ENCODE measurements around the gene RPP25.

The RPP25 gene, protein sequence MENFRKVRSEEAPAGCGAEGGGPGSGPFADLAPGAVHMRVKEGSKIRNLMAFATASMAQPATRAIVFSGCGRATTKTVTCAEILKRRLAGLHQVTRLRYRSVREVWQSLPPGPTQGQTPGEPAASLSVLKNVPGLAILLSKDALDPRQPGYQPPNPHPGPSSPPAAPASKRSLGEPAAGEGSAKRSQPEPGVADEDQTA

DNA sequence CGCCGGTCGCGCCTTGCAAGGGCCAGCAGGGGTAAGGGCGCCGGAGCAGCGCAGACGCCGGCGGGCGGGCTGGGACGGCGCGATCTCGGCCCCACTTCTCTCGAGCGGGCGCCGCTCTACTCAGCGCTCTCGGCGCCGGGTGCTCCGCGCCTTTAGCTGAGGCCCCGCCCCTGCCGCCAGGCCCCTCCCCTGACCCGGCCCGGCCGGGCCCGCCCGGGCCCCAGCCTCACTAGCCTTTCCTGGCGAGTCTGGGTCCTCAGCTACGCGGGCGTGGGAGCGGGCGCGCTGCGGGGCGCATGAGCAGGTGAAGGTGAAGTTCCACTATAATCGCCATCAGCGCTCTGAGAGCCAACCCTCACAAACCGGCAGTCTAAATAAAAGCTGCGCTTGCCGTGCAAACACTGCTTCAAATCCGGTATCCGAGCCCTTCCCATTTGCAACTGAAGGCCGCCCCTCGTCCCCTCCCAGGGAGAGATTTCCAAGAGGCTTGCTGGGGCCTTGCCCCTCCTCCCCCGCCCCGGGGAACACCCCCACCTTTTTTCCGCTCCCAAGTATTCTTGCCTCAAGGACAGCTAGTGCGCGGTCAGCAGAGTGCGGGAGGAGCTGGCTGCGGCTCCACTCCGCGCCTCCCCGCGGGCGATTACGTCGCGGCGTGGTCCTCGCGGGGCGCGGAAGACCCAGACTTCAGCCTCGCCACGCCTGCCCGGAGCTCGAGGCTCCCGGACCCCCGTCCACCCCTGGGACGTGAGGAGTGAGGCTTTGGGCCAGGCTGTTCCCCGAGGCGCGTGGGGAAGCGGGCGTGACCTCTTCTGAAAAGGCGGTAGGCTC, at the start of gene RPP25:
Gene RPP25, minus strand, starts transcription at position 125 of the 828 bp plus-strand sequence. CDS start 189 bp downstream, outside the sequence.
- DNase-seq, result peak; percentile 63 to 71

GRCh38 chr15:75002398-75002797, 45.8 kb upstream of the RPP25 start:
- DNase-seq, result no peak

GRCh38 chr15:75001310-75001709, 44.7 kb upstream of the RPP25 start:
- DNase-seq, result no peak

DNA sequence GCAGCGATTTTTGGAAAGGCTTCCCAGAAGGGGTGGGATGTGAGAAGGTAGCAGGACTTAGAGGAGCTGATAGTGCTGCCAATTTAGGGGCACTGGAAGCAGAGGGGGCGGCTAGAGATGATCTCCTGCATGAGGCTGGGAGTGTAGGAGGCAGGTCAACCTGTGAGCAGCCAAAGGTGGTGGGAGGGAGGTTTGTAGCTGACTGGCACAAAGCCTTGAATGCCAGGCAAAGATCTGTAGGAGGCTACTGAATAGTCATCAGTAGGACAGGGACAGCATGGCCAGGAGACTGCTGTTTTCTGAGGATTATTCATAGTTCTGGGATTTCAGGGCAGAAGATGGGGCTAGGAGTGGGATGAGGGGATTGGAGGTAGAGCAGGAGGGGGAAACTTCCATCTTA, 41.0 kb upstream of the RPP25 start:
- DNase-seq, result no peak

DNA sequence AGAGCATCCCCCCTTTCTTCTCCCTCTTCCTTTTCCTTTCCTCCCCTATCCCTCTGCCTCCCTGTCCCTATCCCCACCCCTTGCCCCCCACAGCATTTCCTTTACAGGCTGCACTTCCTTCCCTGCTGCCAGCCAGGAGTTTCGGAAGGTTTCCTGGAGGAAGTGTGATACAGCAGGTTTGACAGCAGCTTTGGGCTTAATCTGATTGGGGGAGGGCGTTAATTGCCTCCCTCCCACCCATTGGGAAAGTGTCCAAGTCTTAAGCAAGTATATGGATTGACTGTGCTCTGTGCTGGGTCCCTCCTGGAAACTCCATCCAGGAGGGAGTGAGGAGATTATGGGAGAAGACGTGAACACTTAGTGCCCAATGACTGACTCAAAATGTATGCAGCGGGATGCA, 40.6 kb upstream of the RPP25 start:
- no peak for DNase-seq

DNA sequence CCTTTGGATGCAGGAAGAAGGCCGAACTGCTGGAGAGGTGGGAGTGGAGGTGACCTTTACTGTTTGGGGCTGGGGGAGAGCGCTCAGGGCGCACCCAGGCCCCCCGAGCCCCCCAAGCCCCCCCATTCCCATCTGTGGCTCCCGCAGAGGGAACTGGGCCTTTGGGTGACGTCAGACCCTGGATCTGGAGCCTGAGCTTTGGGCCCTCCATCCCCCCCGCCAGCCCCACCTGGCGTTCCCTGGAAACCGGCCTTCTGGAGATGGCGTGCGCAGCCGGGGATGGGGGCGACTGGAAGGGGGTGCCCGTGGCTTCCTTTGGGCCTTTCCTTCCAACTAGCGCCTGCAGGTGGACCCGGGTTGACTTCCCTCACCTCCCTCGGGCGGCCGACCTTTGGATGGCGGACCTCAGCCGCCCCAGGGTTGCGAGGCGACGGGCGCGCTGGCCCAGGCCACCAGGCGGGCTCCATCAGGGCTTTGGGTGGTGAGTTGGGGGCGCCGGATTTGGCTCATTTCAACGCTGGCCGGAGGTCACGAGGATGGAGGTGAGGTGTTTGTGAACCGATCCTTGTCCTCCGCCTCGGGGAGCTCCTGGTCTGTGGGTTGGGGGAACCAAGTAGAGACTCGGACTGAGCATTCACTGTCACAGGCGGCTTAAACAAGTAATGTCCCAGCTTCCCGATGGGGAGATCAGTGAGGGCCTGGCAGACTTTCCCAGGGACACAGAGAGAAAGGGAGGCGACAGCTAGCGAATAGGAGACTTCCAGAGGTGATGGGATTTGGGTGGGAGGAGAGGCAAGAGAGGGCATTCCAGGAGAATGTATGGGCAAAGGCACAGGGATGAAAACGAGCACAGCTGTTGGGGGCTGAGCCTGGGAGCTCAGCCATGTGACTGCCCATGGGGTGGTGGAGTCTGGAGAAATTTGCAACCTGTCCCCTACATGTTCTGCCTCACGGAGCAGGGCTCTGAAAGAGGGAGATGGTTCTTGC, 39.5 kb upstream of the RPP25 start:
- no peak for DNase-seq

GRCh38 chr15:74995182-74995778, 38.7 kb upstream of the RPP25 start, which contains the start of gene SCAMP5:
Gene SCAMP5 (plus strand): TSS chr15:74995563. CDS start chr15:75011840, 16,277 bp downstream.
- peak; percentile 91 to 92 for DNase-seq

DNA sequence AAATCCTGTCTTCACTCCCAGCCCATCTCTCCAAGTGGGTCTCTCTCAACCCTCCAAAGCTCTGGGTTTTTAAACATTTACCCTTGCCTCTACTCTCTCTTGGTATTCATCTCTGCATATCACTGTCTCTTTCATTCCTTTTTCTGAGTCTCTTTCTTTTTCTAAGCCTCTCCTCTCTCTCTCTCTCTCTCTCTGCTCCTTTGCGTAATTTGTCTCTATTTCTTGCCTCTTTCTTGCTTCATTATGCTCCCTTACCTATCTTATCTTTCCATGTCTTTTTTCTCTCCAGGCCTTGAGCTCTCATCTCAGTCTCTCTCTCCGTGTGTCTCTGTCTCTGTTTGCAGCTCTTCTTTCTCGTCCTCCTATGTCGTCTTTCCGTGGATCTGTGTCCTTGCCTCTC, 38.1 kb upstream of the RPP25 start:
- DNase-seq, result no peak

DNA sequence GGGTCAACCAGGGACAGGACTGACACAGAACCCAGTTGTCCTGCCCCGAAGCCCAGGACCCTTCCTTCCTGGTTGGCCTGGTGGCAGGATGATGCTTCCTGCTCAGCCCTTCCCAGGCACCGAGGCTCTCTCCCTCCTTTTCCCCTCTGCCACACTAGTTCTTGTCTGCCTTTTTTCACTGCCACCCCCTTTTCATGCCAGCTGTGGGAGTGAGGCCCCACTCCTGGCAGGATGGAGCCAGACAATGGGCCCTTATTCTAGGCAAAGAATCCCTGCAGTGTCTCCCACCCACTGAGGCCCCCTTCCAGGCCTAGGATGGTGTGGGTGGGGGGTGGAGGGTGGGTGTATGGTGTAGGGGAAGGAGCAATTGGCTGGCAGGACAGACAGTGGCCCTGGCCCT, 37.7 kb upstream of the RPP25 start:
- no peak for DNase-seq

DNA sequence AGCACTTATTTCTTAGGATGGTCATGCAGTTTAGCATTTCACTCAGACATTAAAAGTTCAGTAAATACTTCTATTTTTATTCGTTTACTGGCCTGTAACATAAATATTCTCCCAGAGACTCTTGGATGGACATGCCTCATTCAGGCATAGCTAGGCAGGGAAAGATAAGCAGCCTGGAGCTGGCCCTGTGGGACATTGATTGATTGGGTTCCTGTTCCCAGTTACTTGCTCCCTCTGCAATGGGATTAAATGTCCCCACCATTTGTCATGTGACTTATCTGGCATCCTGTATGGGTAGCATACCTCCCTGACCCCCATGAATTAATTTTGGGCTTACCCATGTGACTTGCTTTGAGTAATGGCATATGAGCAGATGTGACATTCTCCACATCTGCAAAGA, 36.0 kb upstream of the RPP25 start:
- DNase-seq, result no peak

- DNase-seq, result no peak
Measured at GRCh38 chr15:74989527-74989926, 33.0 kb upstream of the RPP25 start.

DNA sequence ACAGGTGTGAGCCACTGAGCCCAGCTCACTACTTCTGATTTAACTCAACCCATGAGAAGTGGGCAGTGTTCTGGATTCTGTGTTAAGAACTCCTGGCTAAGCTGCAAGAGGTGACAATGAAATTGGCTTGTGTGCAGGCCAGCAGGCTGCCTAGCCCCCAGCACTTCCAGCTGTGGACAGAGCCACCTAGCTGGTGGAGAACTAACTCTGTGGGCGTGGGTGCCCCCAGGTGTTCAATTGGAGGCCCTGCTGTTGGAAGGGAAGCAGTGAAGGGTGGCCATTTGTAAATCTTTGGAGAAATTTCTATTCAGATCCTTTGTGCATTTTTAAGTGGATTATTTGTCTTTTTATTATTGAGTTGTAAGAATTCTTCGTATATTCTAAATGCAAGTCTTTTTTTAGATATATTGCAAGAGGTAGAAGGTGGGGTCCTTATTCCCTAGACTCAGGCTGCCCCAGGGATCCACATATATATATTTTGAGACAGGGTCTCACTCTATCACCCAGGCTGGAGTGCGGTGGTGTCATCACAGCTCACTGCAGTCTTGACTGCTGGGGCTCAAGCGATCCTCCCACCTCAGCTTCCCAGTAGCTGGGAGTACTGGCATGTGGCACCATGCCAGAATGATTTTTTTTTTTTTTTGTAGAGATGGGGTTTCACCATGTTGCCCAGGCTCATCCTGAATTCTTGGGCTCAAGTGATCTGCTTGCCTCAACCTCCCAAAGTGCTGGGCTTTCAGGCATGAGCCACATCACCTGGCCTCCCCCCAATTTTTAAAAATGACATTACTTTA, 31.6 kb upstream of the RPP25 start:
- peak; percentile 6 to 9 for DNase-seq

DNA sequence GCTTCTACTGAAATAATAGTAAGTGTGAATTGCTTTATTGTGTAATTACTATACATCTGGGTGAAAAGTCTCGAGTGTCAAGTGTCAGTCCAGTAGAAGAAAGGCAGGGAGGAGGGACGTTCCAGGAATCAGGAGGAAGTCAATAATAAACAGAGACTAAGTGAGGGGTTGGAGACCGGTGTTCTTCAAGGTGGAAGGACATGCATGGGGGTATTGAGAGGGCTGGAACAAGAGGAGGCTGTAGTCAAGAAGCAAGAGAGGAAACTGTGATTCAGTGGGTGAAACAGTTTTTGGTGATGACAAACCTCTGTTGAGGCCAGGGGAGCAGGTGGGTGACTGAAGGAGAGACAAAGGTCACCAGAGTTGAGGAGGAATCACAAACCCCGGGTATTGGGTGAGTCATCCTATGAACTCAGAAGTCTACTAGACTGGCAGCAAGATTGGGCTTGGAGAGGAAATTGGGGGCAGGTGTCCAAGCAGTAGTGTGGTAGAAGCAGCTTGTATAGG, 27.2 kb upstream of the RPP25 start:
- no peak for DNase-seq

GRCh38 chr15:74982183-74982582, 25.6 kb upstream of the RPP25 start:
- no peak for DNase-seq

DNA sequence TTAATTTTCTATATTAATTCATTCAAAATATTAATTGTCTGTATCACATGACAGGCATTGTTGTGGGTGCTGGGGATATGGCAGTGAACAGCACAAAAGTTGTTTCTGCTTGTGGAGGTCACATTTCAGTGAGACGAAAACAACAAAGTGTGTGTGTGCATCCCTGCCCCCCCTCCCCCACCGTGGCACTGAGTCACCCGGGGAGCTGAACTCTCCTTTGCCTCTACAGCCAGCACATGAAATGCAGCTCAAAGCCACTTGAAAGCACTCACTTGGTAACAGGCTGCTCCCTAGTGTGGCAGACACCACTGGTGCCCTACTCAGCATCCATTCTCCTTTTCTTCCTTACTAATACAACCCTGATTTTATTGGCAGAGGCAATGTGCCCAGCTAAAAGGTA, 21.9 kb upstream of the RPP25 start:
- DNase-seq, result no peak

DNA sequence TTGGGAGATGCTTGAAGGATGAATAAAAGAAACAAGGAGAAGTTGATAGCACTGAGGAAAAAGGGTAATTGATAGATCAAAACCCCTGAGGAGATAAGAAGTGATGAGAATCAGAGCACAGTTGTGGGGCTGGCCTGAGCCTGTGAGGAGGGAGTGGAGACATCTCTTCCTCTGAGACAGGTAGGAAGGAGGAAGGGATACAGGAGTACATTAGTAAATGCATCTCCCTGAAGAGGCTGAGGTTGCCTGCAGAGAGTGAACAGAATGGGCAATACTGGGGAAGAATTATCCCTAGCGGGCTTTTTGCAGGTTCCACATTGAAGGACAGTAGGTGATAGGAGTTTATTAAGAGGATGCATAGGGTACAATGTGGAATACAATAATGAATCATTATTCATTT, 21.5 kb upstream of the RPP25 start:
- no peak for DNase-seq

- DNase-seq, result no peak
Measured at GRCh38 chr15:74977599-74977998, 21.0 kb upstream of the RPP25 start.

- DNase-seq, result no peak
Measured at GRCh38 chr15:74976159-74976558, 19.6 kb upstream of the RPP25 start.

GRCh38 chr15:74967670-74968069, 11.1 kb upstream of the RPP25 start:
- no peak for DNase-seq

DNA sequence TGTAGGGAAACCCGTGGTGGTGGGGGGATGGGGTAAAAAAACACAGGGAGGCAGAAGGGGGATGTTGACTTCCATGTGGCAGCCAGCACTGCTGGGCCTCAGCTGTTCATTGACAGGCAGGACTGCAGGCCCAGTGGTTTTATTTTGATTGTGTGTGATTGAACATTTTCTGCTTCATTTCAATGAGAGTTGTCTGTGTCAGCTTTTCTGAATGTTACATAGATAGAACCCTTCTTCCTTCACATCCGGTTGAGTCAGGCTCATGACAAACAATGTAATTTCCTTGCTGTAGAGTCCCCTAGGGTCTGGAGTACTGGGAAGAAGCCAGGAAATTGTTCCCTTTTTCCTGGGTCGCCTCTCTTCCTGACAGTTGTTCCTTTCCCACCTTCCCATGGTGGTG, 8.2 kb upstream of the RPP25 start:
- DNase-seq, result no peak

- DNase-seq, result no peak
Measured at GRCh38 chr15:74963213-74963612, 6.6 kb upstream of the RPP25 start.

DNA sequence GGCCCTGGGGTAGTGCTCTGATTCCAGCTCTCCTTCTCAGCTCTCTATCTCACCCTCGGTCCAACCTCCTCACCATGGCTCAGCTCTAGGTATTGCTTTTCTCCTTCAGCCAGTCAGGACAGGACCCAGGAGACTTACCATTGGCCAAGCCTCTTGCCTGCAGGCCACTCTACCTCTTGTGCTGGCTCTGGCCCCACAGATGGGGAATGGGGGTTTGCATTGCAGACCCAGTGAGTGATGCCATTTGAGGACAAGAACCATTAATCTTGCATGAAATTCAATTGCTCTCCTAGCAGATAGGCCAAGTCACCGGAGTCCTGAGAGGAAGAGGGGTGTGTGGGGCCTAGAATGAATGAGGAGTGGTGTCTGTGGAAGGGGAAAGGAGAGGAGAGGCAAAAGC, 6.1 kb upstream of the RPP25 start:
- DNase-seq, result no peak

All from CD4-positive, alpha-beta T cell treated with Interleukin-1 beta for 1 hour (primary cell).